ENCODE measurements around the gene NAIF1. TPM values are rescaled to one million over a fixed set of nuclear protein-coding genes. Genes with fewer than 3 reads are reported as not detected.
A peak's percentile ranks its signal among the peaks of the same experiment; 100 is the strongest.

Gene NAIF1
- polyA plus RNA-seq, 2 donors: 6.1 to 6.9 TPM

DNA sequence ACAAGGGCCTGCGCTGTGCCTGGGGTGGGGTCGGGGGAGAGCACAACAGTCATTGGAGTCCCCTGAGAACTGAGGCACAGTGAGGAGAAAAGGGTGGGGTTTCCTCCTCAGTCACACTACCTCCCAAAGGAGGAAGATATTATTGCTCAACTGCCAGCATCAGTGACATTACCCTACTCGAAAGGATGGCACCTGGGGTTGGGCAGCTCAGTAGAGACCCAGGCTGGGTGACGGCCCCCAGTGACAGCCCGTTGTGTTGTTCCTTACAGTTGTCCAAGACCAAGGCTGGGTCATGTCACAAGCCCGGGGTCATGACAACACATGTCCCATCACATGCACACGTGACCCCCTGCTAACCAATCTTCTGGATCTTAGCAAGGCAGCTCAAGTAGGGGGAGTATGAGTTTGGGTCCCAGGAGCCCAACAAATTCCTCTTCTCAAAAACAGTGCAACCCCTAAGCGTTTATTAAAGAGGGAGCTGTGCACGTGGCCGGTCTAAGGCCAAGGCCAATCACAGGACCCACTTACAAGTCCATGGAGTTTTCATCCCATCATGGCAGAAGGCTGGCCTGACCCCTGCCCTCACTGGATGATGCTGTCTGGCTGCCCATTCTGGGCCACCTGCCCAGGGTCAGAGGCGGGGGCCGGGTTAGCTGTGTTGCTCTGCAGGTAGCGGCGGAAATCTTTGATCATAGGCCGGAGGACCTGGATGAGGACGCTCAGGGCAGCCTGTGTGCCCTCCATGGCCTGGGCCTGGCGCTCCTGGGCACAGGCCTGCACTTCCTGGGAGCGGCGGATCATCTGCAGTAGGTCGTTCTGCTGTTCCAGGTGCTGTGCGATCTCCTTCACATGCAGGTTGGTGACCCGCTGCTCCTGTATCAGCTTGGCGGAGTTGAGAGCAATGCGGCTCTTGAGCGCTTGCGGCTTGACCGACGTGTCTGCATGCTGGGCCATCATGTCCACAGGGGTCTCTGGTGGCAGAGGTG is 4.0 kb downstream of the NAIF1 start:
- no peaks in the 10 kb centered on the region for H3K27me3 ChIP-seq (ENCODE audit: control insufficient read depth in 1 of 2, insufficient read depth in 2 of 2, low read length in 2 of 2)
- no peaks in the 10 kb centered on the region for H3K9me3 ChIP-seq (ENCODE audit: control insufficient read depth in 2 of 2, insufficient read depth in 1 of 2, low read depth in 1 of 2, low read length in 1 of 2)
- H3K27ac ChIP-seq (ENCODE audit: low read depth in 2 of 2, low read length in 1 of 2): no peak overlapping the region
- no peak overlapping the region for H3K4me3 ChIP-seq (ENCODE audit: low read depth in 1 of 2, low read length in 2 of 2)
- H3K36me3 ChIP-seq (ENCODE audit: control insufficient read depth in 2 of 2, insufficient read depth in 2 of 2, low read length in 1 of 2): peaks cover 0 to 21% of the 10 kb centered on the region in 2 donors
- 93 to 94% methylated on average over 28 of the region's 28 CpGs for WGBS, 2 donors
- H3K4me1 ChIP-seq (ENCODE audit: control insufficient read depth in 2 of 2, insufficient read depth in 2 of 2, low read length in 1 of 2): peaks cover 8 to 14% of the 10 kb centered on the region in 2 donors

DNA sequence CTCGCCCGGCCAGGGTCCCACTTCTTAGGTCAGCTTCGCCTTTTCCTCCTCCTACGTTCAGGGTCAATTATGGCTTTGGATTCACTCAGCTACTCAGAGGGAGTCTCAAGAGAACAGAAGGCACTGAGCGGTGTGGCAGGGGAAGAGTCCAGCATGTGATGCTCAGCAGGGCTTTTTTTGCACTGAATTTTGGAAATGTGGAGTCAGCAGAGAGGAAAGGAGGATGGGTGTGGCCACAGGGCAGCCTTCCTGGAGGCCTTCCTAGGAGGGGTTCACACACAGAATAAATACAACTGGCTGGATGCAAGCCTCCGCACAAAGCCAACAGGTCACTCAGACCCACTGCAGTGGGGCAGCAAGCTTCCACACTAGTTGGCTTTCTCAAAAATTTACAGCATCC is 4.8 kb downstream of the NAIF1 start:
- Histone ChIP-seq H3K36me3 (ENCODE audit: control insufficient read depth in 2 of 2, insufficient read depth in 2 of 2, low read length in 1 of 2) (peaks cover 0 to 21% of the 10 kb centered on the region in 2 donors), H3K4me3 (ENCODE audit: low read depth in 1 of 2, low read length in 2 of 2) (no peak overlapping the region), H3K4me1 (ENCODE audit: control insufficient read depth in 2 of 2, insufficient read depth in 2 of 2, low read length in 1 of 2) (peaks cover 8 to 14% of the 10 kb centered on the region in 2 donors), H3K9me3 (ENCODE audit: control insufficient read depth in 2 of 2, insufficient read depth in 1 of 2, low read depth in 1 of 2, low read length in 1 of 2) (no peaks in the 10 kb centered on the region), H3K27ac (ENCODE audit: low read depth in 2 of 2, low read length in 1 of 2) (no peak overlapping the region), H3K27me3 (ENCODE audit: control insufficient read depth in 1 of 2, insufficient read depth in 2 of 2, low read length in 2 of 2) (no peaks in the 10 kb centered on the region)
- WGBS, 2 donors: 70 to 72% methylated on average over 6 of the region's 6 CpGs

DNA sequence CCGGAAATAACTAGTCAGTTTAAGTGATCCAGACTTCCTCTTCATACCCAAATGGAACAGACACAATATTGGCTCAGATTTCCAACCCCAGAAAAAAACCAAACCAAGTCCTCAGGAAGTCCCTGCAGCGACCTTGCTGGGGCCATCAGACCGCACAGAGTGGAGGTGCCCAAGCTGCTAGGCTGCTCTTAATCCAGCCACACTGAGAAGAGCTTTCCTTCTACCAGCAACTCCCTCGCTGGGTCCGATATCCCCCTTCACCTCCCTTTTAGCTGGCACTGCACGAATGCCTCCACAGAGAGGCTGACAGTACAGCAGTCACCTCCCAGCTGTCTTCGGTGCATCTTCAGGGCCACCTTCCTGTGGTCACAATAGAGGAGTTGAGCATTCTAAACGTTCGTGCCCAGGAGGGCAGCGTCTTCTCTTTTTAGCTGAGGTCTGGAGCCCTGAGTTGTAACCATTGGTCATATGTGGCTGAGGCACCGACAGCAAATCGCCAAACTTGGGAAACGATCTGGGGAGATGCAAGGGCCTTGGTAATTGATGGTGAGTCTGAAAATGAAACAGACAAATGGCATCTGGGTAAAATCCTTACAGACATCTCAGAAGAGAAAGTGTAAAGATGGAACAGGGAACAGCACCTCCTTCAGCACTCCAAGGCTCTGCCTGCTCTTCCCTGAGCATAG is 5.7 kb downstream of the NAIF1 start:
- H3K9me3 ChIP-seq (ENCODE audit: control insufficient read depth in 2 of 2, insufficient read depth in 1 of 2, low read depth in 1 of 2, low read length in 1 of 2): no peaks in the 10 kb centered on the region
- H3K27me3 ChIP-seq (ENCODE audit: control insufficient read depth in 1 of 2, insufficient read depth in 2 of 2, low read length in 2 of 2): no peaks in the 10 kb centered on the region
- no peak overlapping the region for H3K4me3 ChIP-seq (ENCODE audit: low read depth in 1 of 2, low read length in 2 of 2)
- 64% methylated on average over 13 of the region's 13 CpGs for WGBS, 2 donors
- peaks cover 0 to 21% of the 10 kb centered on the region in 2 donors for H3K36me3 ChIP-seq (ENCODE audit: control insufficient read depth in 2 of 2, insufficient read depth in 2 of 2, low read length in 1 of 2)
- H3K27ac ChIP-seq (ENCODE audit: low read depth in 2 of 2, low read length in 1 of 2): peak overlapping the region; percentile 40
- peaks cover 6 to 10% of the 10 kb centered on the region in 2 donors for H3K4me1 ChIP-seq (ENCODE audit: control insufficient read depth in 2 of 2, insufficient read depth in 2 of 2, low read length in 1 of 2)

DNA sequence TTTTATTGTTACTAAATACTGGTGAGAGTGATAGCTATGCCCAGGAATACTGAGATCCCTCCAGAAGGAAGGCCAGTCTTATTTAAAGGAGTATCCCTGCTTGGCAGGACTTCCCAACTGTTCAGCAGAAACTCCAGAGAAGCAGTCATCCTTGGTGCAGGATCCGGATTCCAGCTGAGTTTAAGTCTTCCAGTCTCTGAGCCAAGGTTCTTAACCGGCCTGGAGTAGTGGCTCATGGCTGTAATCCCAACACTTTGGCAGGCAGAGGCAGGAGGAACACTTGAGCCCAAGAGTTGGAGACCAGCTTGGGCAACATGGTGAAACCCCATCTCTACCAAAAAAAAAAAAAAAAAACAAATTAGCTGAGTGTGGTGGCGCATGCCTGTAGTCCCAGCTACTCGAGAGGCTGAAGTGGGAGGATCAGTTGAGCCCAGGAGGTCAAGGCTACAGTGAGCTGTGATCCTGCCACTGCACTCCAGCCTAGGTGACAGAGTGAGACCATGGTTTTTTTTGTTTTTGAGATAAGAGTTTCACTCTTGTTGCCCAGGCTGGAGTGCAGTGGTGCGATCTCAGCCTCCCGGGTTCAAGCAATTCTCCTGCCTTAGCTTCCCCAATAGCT is 7.6 kb downstream of the NAIF1 start:
- H3K27ac ChIP-seq (ENCODE audit: low read depth in 2 of 2, low read length in 1 of 2): peak overlapping the region in 1 of 2 donors; percentile 51
- 76 to 82% methylated on average over 6 of the region's 6 CpGs for WGBS, 2 donors
- H3K4me3 ChIP-seq (ENCODE audit: low read depth in 1 of 2, low read length in 2 of 2): no peak overlapping the region
- peaks cover 0 to 8% of the 10 kb centered on the region in 2 donors for H3K4me1 ChIP-seq (ENCODE audit: control insufficient read depth in 2 of 2, insufficient read depth in 2 of 2, low read length in 1 of 2)
- H3K9me3 ChIP-seq (ENCODE audit: control insufficient read depth in 2 of 2, insufficient read depth in 1 of 2, low read depth in 1 of 2, low read length in 1 of 2): no peaks in the 10 kb centered on the region
- no peaks in the 10 kb centered on the region for H3K27me3 ChIP-seq (ENCODE audit: control insufficient read depth in 1 of 2, insufficient read depth in 2 of 2, low read length in 2 of 2)
- H3K36me3 ChIP-seq (ENCODE audit: control insufficient read depth in 2 of 2, insufficient read depth in 2 of 2, low read length in 1 of 2): peaks cover 0 to 21% of the 10 kb centered on the region in 2 donors

DNA sequence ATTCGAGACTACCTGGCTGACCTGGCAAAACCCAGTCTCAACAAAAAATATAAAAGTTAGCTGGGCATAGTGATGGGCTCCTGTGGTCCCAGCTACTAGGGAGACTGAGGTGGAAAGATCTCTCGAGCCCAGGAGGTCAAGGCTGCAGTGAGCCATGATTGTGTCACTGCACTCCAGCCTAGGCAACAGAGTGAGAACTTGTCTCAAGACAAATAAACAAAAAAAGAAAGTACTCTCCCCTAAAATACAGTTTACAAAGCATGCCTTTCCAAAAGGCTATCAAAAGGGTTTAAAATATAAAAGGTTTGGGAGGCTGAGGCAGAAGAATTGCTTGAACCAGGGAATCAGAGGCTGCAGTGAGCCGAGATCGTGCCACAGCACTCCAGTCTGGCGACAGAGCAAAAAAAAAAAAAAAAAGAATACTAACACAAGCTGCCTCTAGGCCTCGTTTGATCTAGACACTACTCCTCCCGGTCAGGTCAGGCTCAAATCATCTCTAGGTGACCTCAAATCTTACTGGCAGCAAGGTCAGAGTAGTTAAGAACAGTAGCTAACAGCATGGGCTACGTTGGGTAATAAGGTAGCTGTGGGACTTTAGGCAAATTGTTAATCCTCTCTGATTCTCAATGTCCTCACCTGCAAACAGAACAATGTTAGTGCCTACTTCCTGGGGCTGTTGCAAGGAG is 9.3 kb downstream of the NAIF1 start:
- Histone ChIP-seq H3K27me3 (ENCODE audit: control insufficient read depth in 1 of 2, insufficient read depth in 2 of 2, low read length in 2 of 2) (no peaks in the 10 kb centered on the region), H3K36me3 (ENCODE audit: control insufficient read depth in 2 of 2, insufficient read depth in 2 of 2, low read length in 1 of 2) (peaks cover 0 to 13% of the 10 kb centered on the region in 2 donors), H3K4me3 (ENCODE audit: low read depth in 1 of 2, low read length in 2 of 2) (no peak overlapping the region), H3K9me3 (ENCODE audit: control insufficient read depth in 2 of 2, insufficient read depth in 1 of 2, low read depth in 1 of 2, low read length in 1 of 2) (no peaks in the 10 kb centered on the region), H3K4me1 (ENCODE audit: control insufficient read depth in 2 of 2, insufficient read depth in 2 of 2, low read length in 1 of 2) (peaks cover 0 to 8% of the 10 kb centered on the region in 2 donors), H3K27ac (ENCODE audit: low read depth in 2 of 2, low read length in 1 of 2) (no peak overlapping the region)
- WGBS, 2 donors: 73 to 86% methylated on average over 8 of the region's 8 CpGs

DNA sequence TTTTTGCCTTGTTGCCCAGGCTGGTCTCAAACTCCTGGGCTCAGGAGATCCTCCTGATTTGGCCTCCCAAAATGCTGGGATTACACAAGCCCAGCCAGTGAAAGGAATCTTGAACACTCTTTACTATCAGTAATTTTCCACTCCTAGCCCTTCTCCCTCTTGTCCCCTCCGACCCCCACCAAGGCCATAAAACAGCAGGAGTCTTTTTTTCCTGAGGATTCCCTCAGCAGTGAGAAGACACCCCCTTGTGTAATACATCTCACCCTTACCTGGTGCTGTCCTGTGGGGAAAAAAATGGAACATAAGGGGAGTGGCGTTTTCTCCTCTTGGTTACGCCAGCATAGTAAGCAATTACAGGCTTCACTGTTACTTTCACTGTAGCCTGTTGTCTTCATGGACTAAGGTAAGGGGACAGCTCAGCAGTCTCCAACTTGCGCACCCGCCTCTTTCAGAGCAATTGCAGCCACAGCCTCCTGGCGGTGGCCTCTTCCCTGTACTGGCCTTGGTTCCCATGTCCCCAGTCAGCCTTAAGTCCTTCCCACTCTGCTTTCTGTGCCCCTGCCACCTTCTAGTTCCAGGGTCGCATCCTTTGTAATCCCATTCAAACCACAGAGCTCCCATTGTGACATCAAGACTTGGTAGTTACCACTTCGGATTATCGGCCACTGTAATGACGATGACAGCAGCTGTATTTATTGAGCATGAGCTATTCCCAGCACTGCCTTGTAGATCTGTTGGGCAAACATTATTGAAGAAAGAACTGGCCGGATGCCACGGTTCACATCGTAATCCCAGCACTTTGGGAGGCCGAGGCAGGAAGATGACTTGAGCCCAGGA is 10.0 kb downstream of the NAIF1 start:
- peaks cover 0 to 8% of the 10 kb centered on the region in 2 donors for H3K4me1 ChIP-seq (ENCODE audit: control insufficient read depth in 2 of 2, insufficient read depth in 2 of 2, low read length in 1 of 2)
- no peaks in the 10 kb centered on the region for H3K9me3 ChIP-seq (ENCODE audit: control insufficient read depth in 2 of 2, insufficient read depth in 1 of 2, low read depth in 1 of 2, low read length in 1 of 2)
- H3K36me3 ChIP-seq (ENCODE audit: control insufficient read depth in 2 of 2, insufficient read depth in 2 of 2, low read length in 1 of 2): peaks cover 0 to 5% of the 10 kb centered on the region in 2 donors
- H3K4me3 ChIP-seq (ENCODE audit: low read depth in 1 of 2, low read length in 2 of 2): no peak overlapping the region
- WGBS, 2 donors: 77 to 85% methylated on average over 14 of the region's 14 CpGs
- H3K27ac ChIP-seq (ENCODE audit: low read depth in 2 of 2, low read length in 1 of 2): no peak overlapping the region
- no peaks in the 10 kb centered on the region for H3K27me3 ChIP-seq (ENCODE audit: control insufficient read depth in 1 of 2, insufficient read depth in 2 of 2, low read length in 2 of 2)

DNA sequence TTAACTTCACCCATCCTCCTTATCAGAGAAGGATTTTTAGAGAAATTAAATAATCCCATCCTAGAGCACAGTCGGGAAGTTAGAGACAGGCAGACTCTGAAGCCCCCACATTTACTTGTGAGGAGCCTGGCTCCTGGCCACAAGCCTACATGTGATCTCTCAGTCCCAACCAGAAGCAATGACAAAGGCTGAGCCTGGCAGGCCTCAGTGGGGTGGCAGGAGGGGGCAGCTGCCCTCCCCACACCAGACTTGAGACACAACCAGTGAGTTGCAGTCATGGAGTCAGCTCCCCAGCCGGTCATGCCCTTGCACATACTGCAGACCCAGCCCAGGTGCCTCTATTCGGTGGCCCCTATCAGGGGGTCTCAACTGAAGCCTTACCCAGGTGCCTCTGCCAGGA is 11.0 kb downstream of the NAIF1 start:
- Histone ChIP-seq H3K9me3 (ENCODE audit: control insufficient read depth in 2 of 2, insufficient read depth in 1 of 2, low read depth in 1 of 2, low read length in 1 of 2) (no peaks in the 10 kb centered on the region), H3K27me3 (ENCODE audit: control insufficient read depth in 1 of 2, insufficient read depth in 2 of 2, low read length in 2 of 2) (no peaks in the 10 kb centered on the region), H3K4me3 (ENCODE audit: low read depth in 1 of 2, low read length in 2 of 2) (no peak overlapping the region), H3K27ac (ENCODE audit: low read depth in 2 of 2, low read length in 1 of 2) (peak overlapping the region; percentile 58 to 78), H3K4me1 (ENCODE audit: control insufficient read depth in 2 of 2, insufficient read depth in 2 of 2, low read length in 1 of 2) (peaks cover 0 to 16% of the 10 kb centered on the region in 2 donors), H3K36me3 (ENCODE audit: control insufficient read depth in 2 of 2, insufficient read depth in 2 of 2, low read length in 1 of 2) (no peaks in the 10 kb centered on the region)
- WGBS, 2 donors: 74 to 79% methylated on average over 3 of the region's 3 CpGs

DNA sequence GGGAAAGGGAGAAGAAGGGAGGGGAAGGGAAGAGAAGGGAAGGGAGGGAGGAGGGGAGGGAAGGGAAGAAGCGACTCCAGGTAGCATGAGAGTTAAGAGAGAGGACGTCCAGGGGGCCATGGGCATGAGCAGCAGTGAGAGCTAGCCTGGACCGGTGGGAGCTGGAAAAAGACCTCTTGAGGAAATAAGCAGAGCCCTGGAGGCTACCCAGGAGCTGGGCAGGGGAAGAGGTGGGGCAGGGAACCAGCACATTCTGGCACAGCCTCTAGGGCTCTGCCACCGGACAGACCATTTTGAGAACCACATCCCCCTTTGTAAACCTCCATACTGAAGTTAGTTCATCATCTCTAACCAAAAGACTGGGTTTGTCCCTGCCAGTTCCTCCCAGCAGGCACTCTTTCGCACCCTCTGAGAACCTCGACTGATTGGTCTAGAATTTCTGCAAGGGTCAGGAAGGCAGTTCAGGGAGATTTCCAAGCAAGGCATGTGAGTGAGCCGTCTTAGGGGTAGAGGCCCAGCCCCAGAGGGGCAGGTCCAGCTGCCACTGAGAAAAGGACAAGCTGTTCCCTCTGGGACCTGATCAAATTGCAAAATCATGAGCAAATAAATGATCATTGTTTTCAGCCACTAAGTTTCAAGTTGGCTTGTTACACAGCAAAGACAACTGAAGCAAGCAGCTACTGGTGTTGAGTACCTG is 11.6 kb downstream of the NAIF1 start:
- 43 to 47% methylated on average over 7 of the region's 7 CpGs for WGBS, 2 donors
- H3K4me3 ChIP-seq (ENCODE audit: low read depth in 1 of 2, low read length in 2 of 2): no peak overlapping the region

More for the DNA sequence above, 11.6 kb downstream of the NAIF1 start:
- Histone ChIP-seq H3K27ac (ENCODE audit: low read depth in 2 of 2, low read length in 1 of 2) (peak overlapping the region; percentile 78 to 88), H3K27me3 (ENCODE audit: control insufficient read depth in 1 of 2, insufficient read depth in 2 of 2, low read length in 2 of 2) (no peaks in the 10 kb centered on the region), H3K4me1 (ENCODE audit: control insufficient read depth in 2 of 2, insufficient read depth in 2 of 2, low read length in 1 of 2) (peaks cover 0 to 21% of the 10 kb centered on the region in 2 donors), H3K9me3 (ENCODE audit: control insufficient read depth in 2 of 2, insufficient read depth in 1 of 2, low read depth in 1 of 2, low read length in 1 of 2) (no peaks in the 10 kb centered on the region), H3K36me3 (ENCODE audit: control insufficient read depth in 2 of 2, insufficient read depth in 2 of 2, low read length in 1 of 2) (no peaks in the 10 kb centered on the region)
